ENCODE results near the gene KLHL29. TPM values are rescaled to one million over a fixed set of nuclear protein-coding genes. Genes with fewer than 3 reads are reported as not detected.

KLHL29 gene
- total and polyA plus RNA-seq, 2 of the 13 experiments (the other 11 are each of a cell fraction or from before 2014, with no cell fraction given) = 0.01 TPM; not detected in 1

- H3K36me3 ChIP-seq (replicated peaks in 1 of 2; ENCODE audit: control insufficient read depth in 1 of 2, insufficient read depth in 2 of 2, low read length in 2 of 2) = no peaks in the 10 kb centered on the region
- no peak for ATAC-seq
- FAIRE-seq = no peak
Measured at GRCh38 chr2:23522726-23523372, 137.9 kb downstream of the KLHL29 start.

More at GRCh38 chr2:23522726-23523372, 137.9 kb downstream of the KLHL29 start:
- no peak overlapping the region for H3K4me2 ChIP-seq (ENCODE audit: low read depth, low read length)
- H3K27ac ChIP-seq (ENCODE audit: extremely low read length, insufficient read depth, low read length) = no peak overlapping the region
- no peaks in the 10 kb centered on the region for H3K9me3 ChIP-seq (ENCODE audit: low read length)
- POLR2A ChIA-PET = no interaction called here
- WGBS (ENCODE audit: low lambda C conversion rate) = 50% methylated on average over 15 of the region's 15 CpGs
- peaks cover 10 to 47% of the 10 kb centered on the region in 2 experiments; a peak in 4 of 5 replicates for H3K27me3 ChIP-seq (ENCODE audit: control insufficient read depth in 1 of 2, insufficient read depth in 2 of 2, low read length in 2 of 2)
- no peaks in the 10 kb centered on the region for H3K79me2 ChIP-seq (ENCODE audit: insufficient read depth, low read length)
- in situ Hi-C loops (cut with HindIII; ENCODE audit: extremely low pct_ligation_motif_present, low pct_unique_long_range_greater_than_20kb) (no loop called here), intact Hi-C loops (cut with micrococcal nuclease; ENCODE audit: unreplicated experiment) (no loop called here)
- H2AFZ ChIP-seq (ENCODE audit: low read length) = no peak overlapping the region
- H3K9ac ChIP-seq (ENCODE audit: insufficient read depth, low read depth, low read length) = no peak overlapping the region
- H3K4me3 ChIP-seq (replicated peaks in 1 of 3; ENCODE audit: insufficient read depth in 1 of 3, low read depth in 2 of 3, low read length in 3 of 3) = no peak overlapping the region
- no peak for TF ChIP-seq FOXO1 (CRISPR knock-in tag; IDR thresholded peaks at IDR 0.05)
- no peak for TF ChIP-seq ZNF562 (CRISPR knock-in tag; IDR thresholded peaks at IDR 0.05; ENCODE audit: borderline replicate concordance)
- TF ChIP-seq ZNF512B (CRISPR knock-in tag; IDR thresholded peaks at IDR 0.05; ENCODE audit: borderline replicate concordance) = no peak
- no peak for TF ChIP-seq SAFB2 (CRISPR knock-in tag; IDR thresholded peaks at IDR 0.05; ENCODE audit: borderline replicate concordance, low read depth)
- no peak for TF ChIP-seq ELF1 (CRISPR knock-in tag; IDR thresholded peaks at IDR 0.05)
- no peak for TF ChIP-seq GATAD2A (CRISPR knock-in tag; IDR thresholded peaks at IDR 0.05)
- TF ChIP-seq THAP8 (CRISPR knock-in tag; IDR thresholded peaks at IDR 0.05; ENCODE audit: borderline replicate concordance) = no peak
- TF ChIP-seq SP5 (CRISPR knock-in tag; IDR thresholded peaks at IDR 0.05; ENCODE audit: borderline replicate concordance, low read depth) = no peak
- no peak for TF ChIP-seq PHF21A (CRISPR knock-in tag; IDR thresholded peaks at IDR 0.05)
- no peak for TF ChIP-seq ARHGAP35 (CRISPR knock-in tag; IDR thresholded peaks at IDR 0.05; ENCODE audit: borderline replicate concordance)
- TF ChIP-seq ZNF839 (CRISPR knock-in tag; IDR thresholded peaks at IDR 0.05; ENCODE audit: borderline replicate concordance) = no peak
- no TSS peak for BruUV-seq (replicated peaks)
- H3K4me1 ChIP-seq (ENCODE audit: insufficient read depth, low read length) = peaks cover 28% of the 10 kb centered on the region
- H4K20me1 ChIP-seq (ENCODE audit: insufficient read depth, low read length) = no peaks in the 10 kb centered on the region
- CTCF ChIA-PET (ENCODE audit: low intra/inter-chr PET ratio, low total read pairs) = no interaction called here
- no peak for DNase-seq (ENCODE audit: low spot score)

Measured in HepG2 (cell line).